CD14-positive monocyte (primary cell): ENCODE results near the gene LRP10. TPM values are rescaled to one million over a fixed set of nuclear protein-coding genes. Genes with fewer than 3 reads are reported as not detected.
"Not testable (repeated sequence)": the region's sequence is repeated elsewhere in the genome, so short reads cannot be mapped to it uniquely, and the experiment has no call there.

ENCODE experiments used
- DNase-seq, 3 donors: peaks; one replicate each; pipeline ENCODE4 v3.0.0-alpha.2; 2011 to 2022
- H2AFZ ChIP-seq: 2 replicates; pipeline ENCODE4 v1.6.0; 2012; ENCODE audit warnings: mild to moderate bottlenecking, low read depth, low read length, inconsistent platforms; ENCODE audit not compliant: insufficient read depth, poor library complexity, severe bottlenecking
- H3K27ac ChIP-seq, 2 donors: 1 replicate in 1 of 2; 2 replicates in 1 of 2; pipeline ENCODE4 v1.5.1; 2012 to 2013; ENCODE audit warnings: low read length in 2 of 2, control low read depth in 1 of 2, inconsistent platforms in 1 of 2, low read depth in 1 of 2, mild to moderate bottlenecking in 1 of 2
- H3K27me3 ChIP-seq, 2 donors: one replicate each; pipeline versions ENCODE4 v1.6.0 to v1.6.1; 2011 to 2013; ENCODE audit warnings: low read length in 2 of 2; ENCODE audit not compliant: control insufficient read depth in 2 of 2, insufficient read depth in 2 of 2
- H3K36me3 ChIP-seq, 2 donors: replicated peaks in 1 of 2; 1 replicate in 1 of 2; 2 replicates in 1 of 2; pipeline versions ENCODE4 v1.5.1 to v1.6.1; 2012 to 2013; ENCODE audit warnings: low read length in 2 of 2, control low read depth in 1 of 2, inconsistent platforms in 1 of 2, mild to moderate bottlenecking in 1 of 2; ENCODE audit not compliant: insufficient read depth in 2 of 2, control insufficient read depth in 1 of 2
- H3K4me1 ChIP-seq, 2 donors: 1 replicate in 1 of 2; 2 replicates in 1 of 2; pipeline versions ENCODE4 v1.5.1 to v1.6.1; 2012 to 2013; ENCODE audit warnings: low read length in 2 of 2, control low read depth in 1 of 2, inconsistent platforms in 1 of 2, mild to moderate bottlenecking in 1 of 2, moderate library complexity in 1 of 2; ENCODE audit not compliant: insufficient read depth in 2 of 2, control insufficient read depth in 1 of 2
- H3K4me2 ChIP-seq: replicated peaks from 2 replicates; pipeline ENCODE3; 2012; ENCODE audit warnings: low read length, moderate library complexity, mild to moderate bottlenecking; ENCODE audit not compliant: poor library complexity, severe bottlenecking; ENCODE audit errors: extremely low read depth
- H3K4me3 ChIP-seq, 3 experiments: fragments of 200-600 bp in 1 of 3; sonication (generic) in 1 of 3; replicated peaks in 1 of 3; 1 replicate in 2 of 3; 2 replicates in 1 of 3; pipeline ENCODE4 v1.5.1; 2011 to 2013; ENCODE audit warnings: low read length in 3 of 3, mild to moderate bottlenecking in 3 of 3, control low read depth in 2 of 3, low read depth in 2 of 3, inconsistent platforms in 1 of 3, moderate library complexity in 1 of 3
- H3K79me2 ChIP-seq: 2 replicates; pipeline ENCODE4 v1.6.0; 2012; ENCODE audit warnings: mild to moderate bottlenecking, control low read depth, inconsistent platforms, low read length, moderate library complexity; ENCODE audit not compliant: insufficient read depth
- H3K9ac ChIP-seq: 2 replicates; pipeline ENCODE4 v1.6.0; 2017; ENCODE audit warnings: low read length, mild to moderate bottlenecking; ENCODE audit not compliant: insufficient read depth, poor library complexity, severe bottlenecking
- H3K9me3 ChIP-seq, 2 donors: replicated peaks in 1 of 2; 1 replicate in 1 of 2; 2 replicates in 1 of 2; pipeline versions ENCODE4 v1.5.1 to v1.6.1; 2012 to 2013; ENCODE audit warnings: low read length in 2 of 2, control low read depth in 1 of 2; ENCODE audit not compliant: control insufficient read depth in 1 of 2, insufficient read depth in 1 of 2
- H4K20me1 ChIP-seq: 2 replicates; pipeline ENCODE4 v1.6.0; 2012; ENCODE audit warnings: mild to moderate bottlenecking, low read length, control low read depth, moderate library complexity; ENCODE audit not compliant: insufficient read depth
- H3K27ac Mint-ChIP-seq, 7 donors: one replicate each; pipeline ENCODE4 v1.8.0; 2020; ENCODE audit warnings: mild to moderate bottlenecking in 7 of 7, mixed read lengths in 7 of 7, moderate library complexity in 6 of 7, inconsistent platforms in 2 of 7
- H3K27me3 Mint-ChIP-seq, 3 donors: one replicate each; pipeline ENCODE4 v1.8.0; 2021 to 2022; ENCODE audit warnings: low read depth in 3 of 3, mild to moderate bottlenecking in 3 of 3, mixed read lengths in 3 of 3, moderate library complexity in 3 of 3, inconsistent platforms in 1 of 3
- H3K36me3 Mint-ChIP-seq, 2 donors: one replicate each; pipeline ENCODE4 v1.8.0; 2020; ENCODE audit warnings: mixed read lengths in 2 of 2, inconsistent platforms in 1 of 2, mild to moderate bottlenecking in 1 of 2
- H3K4me1 Mint-ChIP-seq: one replicate; pipeline ENCODE4 v1.8.0; 2020; ENCODE audit warnings: mild to moderate bottlenecking, mixed read lengths
- H3K4me3 Mint-ChIP-seq, 2 donors: one replicate each; pipeline ENCODE4 v1.8.0; 2020; ENCODE audit warnings: mild to moderate bottlenecking in 2 of 2, mixed read lengths in 2 of 2, moderate library complexity in 1 of 2
- H3K9me3 Mint-ChIP-seq, 7 donors: one replicate each; pipeline ENCODE4 v1.8.0; 2020 to 2022; ENCODE audit warnings: mixed read lengths in 7 of 7, mild to moderate bottlenecking in 6 of 7, moderate library complexity in 6 of 7, inconsistent platforms in 2 of 7
- CTCF ChIP-seq: fragments of 200-600 bp; IDR thresholded peaks from one replicate; pipeline ENCODE4 v1.8.0; 2022; ENCODE audit warnings: antibody characterized with exemption, mild to moderate bottlenecking
- WGBS: methylation state at CpG from one replicate; pipeline ENCODE4 v1.1.5; 2013; ENCODE audit warnings: missing lambda C conversion rate; ENCODE audit not compliant: insufficient coverage; 5-methylcytosine and 5-hydroxymethylcytosine counted together
- intact Hi-C, 2 donors: fragments of 100-400 bp; cut with micrococcal nuclease; formaldehyde crosslinking; loops; one replicate each; pipeline versions ENCODE4 v1.15.0 to v1.15.1; 2023
- polyA plus RNA-seq, 3 donors: library from polyadenylated mRNA; depleted of rRNA in 1 of 3; unstranded in 2 of 3; stranded (reverse) in 1 of 3; fragments of 300-500 nt in 2 of 3; fragments of >200 nt in 1 of 3; fragmentation: Illumina TruSeq in 2 of 3; gene quantifications; 1 replicate in 2 of 3; 2 replicates in 1 of 3; pipeline ENCODE4 v1.2.3, GENCODE V29; 2012 to 2021

Gene LRP10
- polyA plus RNA-seq, 3 donors: 39.0 to 65.1 (median 51.5) TPM

GRCh38 chr14:22854963-22855724 lies 16.4 kb upstream of the LRP10 start:
- Histone ChIP-seq H3K4me3 (no peak overlapping the region), H2AFZ (no peak overlapping the region), H3K9me3 (peaks cover 0 to 4% of the 10 kb centered on the region in 2 donors), H3K4me2 (no peak overlapping the region), H3K79me2 (no peaks in the 10 kb centered on the region), H3K4me1 (peaks cover 9 to 17% of the 10 kb centered on the region in 2 donors), H3K36me3 (no peaks in the 10 kb centered on the region), H3K27me3 (peaks cover 0 to 2% of the 10 kb centered on the region in 2 donors), H3K27ac (no peak overlapping the region), H4K20me1 (no peaks in the 10 kb centered on the region), H3K9ac (no peak overlapping the region)
- Mint-ChIP-seq H3K4me1 (peaks cover 16% of the 10 kb centered on the region), H3K4me3 (no peak overlapping the region), H3K36me3 (no peaks in the 10 kb centered on the region), H3K27ac (no peak overlapping the region), H3K9me3 (peaks cover 0 to 9% (median 0%) of the 10 kb centered on the region in 7 donors), H3K27me3 (peaks cover 20 to 22% (median 20%) of the 10 kb centered on the region in 3 donors)
- intact Hi-C loops: loop anchor here (5.0 kb wide), 2 partner anchors 78 to 198 kb away; no protein-coding TSS in a partner anchor
- DNase-seq: no peak
- WGBS: 100% methylated on average over 6 of the region's 8 CpGs
- TF ChIP-seq CTCF: no peak

GRCh38 chr14:22856428-22856827 lies 15.1 kb upstream of the LRP10 start:
- peaks cover 21 to 29% (median 22%) of the 10 kb centered on the region in 3 donors for H3K27me3 Mint-ChIP-seq
- peaks cover 0 to 2% of the 10 kb centered on the region in 2 donors for H3K27me3 ChIP-seq
- peaks cover 0 to 13% (median 0%) of the 10 kb centered on the region in 7 donors for H3K9me3 Mint-ChIP-seq
- intact Hi-C loops: no loop called here
- H3K4me1 Mint-ChIP-seq: peaks cover 11% of the 10 kb centered on the region
- no peak overlapping the region for H3K4me3 Mint-ChIP-seq
- H3K27ac Mint-ChIP-seq: no peak overlapping the region
- no peak overlapping the region for H3K4me3 ChIP-seq
- no peaks in the 10 kb centered on the region for H3K36me3 ChIP-seq
- WGBS: 100% methylated on average over 2 of the region's 5 CpGs
- no peak overlapping the region for H2AFZ ChIP-seq
- no peak overlapping the region for H3K4me2 ChIP-seq
- no peaks in the 10 kb centered on the region for H3K36me3 Mint-ChIP-seq
- H4K20me1 ChIP-seq: no peaks in the 10 kb centered on the region
- peaks cover 6 to 12% of the 10 kb centered on the region in 2 donors for H3K4me1 ChIP-seq
- no peak overlapping the region for H3K27ac ChIP-seq
- H3K79me2 ChIP-seq: no peaks in the 10 kb centered on the region
- peaks cover 0 to 4% of the 10 kb centered on the region in 2 donors for H3K9me3 ChIP-seq
- no peak overlapping the region for H3K9ac ChIP-seq
- DNase-seq: no peak
- TF ChIP-seq CTCF: no peak

- H3K36me3 ChIP-seq, DNase-seq, H3K79me2 ChIP-seq, H4K20me1 ChIP-seq, intact Hi-C loops, H2AFZ ChIP-seq, H3K4me2 ChIP-seq, H3K9ac ChIP-seq, H3K27me3 ChIP-seq, H3K4me3 ChIP-seq, H3K4me3 Mint-ChIP-seq, H3K4me1 Mint-ChIP-seq, H3K4me1 ChIP-seq, H3K27ac ChIP-seq, H3K9me3 ChIP-seq, H3K27ac Mint-ChIP-seq, H3K36me3 Mint-ChIP-seq: not testable (repeated sequence)
- whole genome bisulfite sequencing: 100% methylated on average over 1 of the region's 3 CpGs
- Mint-ChIP-seq H3K27me3 (peaks cover 21 to 41% (median 29%) of the 10 kb centered on the region in 3 donors), H3K9me3 (peaks cover 0 to 12% (median 2%) of the 10 kb centered on the region in 7 donors)
Observed at GRCh38 chr14:22860377-22860776, 11.2 kb upstream of the LRP10 start.
